HCT116 (cell line): ENCODE data around the gene STC2. TPM values are rescaled to one million over a fixed set of nuclear protein-coding genes. Genes with fewer than 3 reads are reported as not detected.

Experiments used
- ATAC-seq: fragments of 200-7000 bp; cut with Tn5 transposase; 2 replicates; pipeline ENCODE4 v1.9.1; 2020; ENCODE audit warnings: mild to moderate bottlenecking, moderate library complexity
- BruUV-seq: library from RNA; stranded (reverse); fragments of 400-500 nt; replicated peaks from 2 replicates; lab custom pipeline; 2021; lab: Mats Ljungman, UMichigan
- CTCF ChIA-PET: fragments of 300-600 bp; sonication (Branson Sonifier 250); formaldehyde crosslinking; loops from one replicate; lab custom pipeline; 2021; ENCODE audit warnings: antibody characterized with exemption; lab: Charles Lee
- POLR2A ChIA-PET: fragments of 300-600, 350-600 bp; sonication (Branson Sonifier 250); formaldehyde crosslinking; loops from one replicate; lab custom pipeline; 2021; ENCODE audit warnings: antibody characterized with exemption; lab: Charles Lee
- RAD21 ChIA-PET, 2 experiments: fragments of 300-600 bp; sonication (Branson Sonifier 250); formaldehyde crosslinking; loops; one replicate each; lab custom pipeline; 2023; ENCODE audit warnings: low total read pairs in 2 of 2; ENCODE audit not compliant: uncharacterized antibody in 2 of 2, unreplicated experiment in 2 of 2, low non-redundant PET in 1 of 2; lab: Charles Lee
- DNase-seq: peaks from one replicate; pipeline ENCODE4 v3.0.0-alpha.2; 2010; ENCODE audit warnings: low read depth, low spot score
- H2AFZ ChIP-seq: fragments of 200-600 bp; shearing (Covaris generic), sonication (generic); 2 replicates; pipeline ENCODE4 v1.6.1; 2017; ENCODE audit warnings: low read depth, mixed run types, mixed read lengths, antibody characterized with exemption, low read length; ENCODE audit not compliant: poor library complexity, severe bottlenecking
- H3K27ac ChIP-seq: 2 replicates; pipeline ENCODE4 v1.5.1; 2012; ENCODE audit warnings: low read depth, low read length
- H3K27me3 ChIP-seq: fragments of 200-600 bp; sonication (generic); 2 replicates; pipeline ENCODE4 v1.6.1; 2016; ENCODE audit warnings: mixed run types, low read length, mixed read lengths; ENCODE audit not compliant: insufficient read depth
- H3K36me3 ChIP-seq, 2 experiments: fragments of 200-500 bp in 1 of 2; fragments of 200-600 bp in 1 of 2; sonication (Bioruptor generic) in 1 of 2; sonication (generic) in 1 of 2; 2 replicates each; pipeline versions ENCODE4 v1.5.1 to v1.6.1; 2014 to 2016; ENCODE audit warnings: low read length in 2 of 2, inconsistent platforms in 1 of 2, mixed read lengths in 1 of 2, mixed run types in 1 of 2; ENCODE audit not compliant: insufficient read depth in 2 of 2, control insufficient read depth in 1 of 2
- H3K4me1 ChIP-seq, 2 experiments: fragments of 200-600 bp in 1 of 2; sonication (generic) in 1 of 2; 2 replicates each; pipeline versions ENCODE4 v1.5.1 to v1.6.1; 2012 to 2017; ENCODE audit warnings: low read length in 2 of 2, inconsistent platforms in 1 of 2, mild to moderate bottlenecking in 1 of 2, mixed read lengths in 1 of 2, mixed run types in 1 of 2, moderate library complexity in 1 of 2; ENCODE audit not compliant: insufficient read depth in 2 of 2, control insufficient read depth in 1 of 2
- H3K4me2 ChIP-seq: fragments of 200-600 bp; sonication (generic); 2 replicates; pipeline ENCODE4 v1.6.1; 2017; ENCODE audit warnings: mixed run types, low read length, mixed read lengths
- H3K4me3 ChIP-seq, 2 experiments: fragments of 200-600 bp in 1 of 2; sonication (generic) in 1 of 2; replicated peaks in 1 of 2; 2 replicates each; pipeline ENCODE4 v1.5.1; 2011 to 2016; ENCODE audit warnings: low read length in 2 of 2, control low read depth in 1 of 2, low read depth in 1 of 2, mild to moderate bottlenecking in 1 of 2, mixed read lengths in 1 of 2, mixed run types in 1 of 2
- H3K79me2 ChIP-seq: fragments of 200-600 bp; sonication (generic); 2 replicates; pipeline ENCODE4 v1.6.1; 2017; ENCODE audit warnings: mild to moderate bottlenecking, mixed run types, low read length, moderate library complexity, mixed read lengths; ENCODE audit not compliant: insufficient read depth
- H3K9ac ChIP-seq: fragments of 200-600 bp; sonication (generic); 2 replicates; pipeline ENCODE4 v1.6.1; 2016; ENCODE audit warnings: low read length, mixed read lengths
- H3K9me2 ChIP-seq: fragments of 200-600 bp; sonication (generic), shearing (Covaris generic); 2 replicates; pipeline ENCODE4 v1.6.1; 2017; ENCODE audit warnings: mixed run types, mild to moderate bottlenecking, moderate library complexity; ENCODE audit not compliant: insufficient read depth
- H3K9me3 ChIP-seq, 2 experiments: fragments of 200-500 bp in 1 of 2; fragments of 200-600 bp in 1 of 2; sonication (Bioruptor generic) in 1 of 2; sonication (generic) in 1 of 2; 2 replicates each; pipeline ENCODE4 v1.6.1; 2014 to 2017; ENCODE audit warnings: low read length in 2 of 2, mixed read lengths in 2 of 2, inconsistent platforms in 1 of 2, low read depth in 1 of 2, mild to moderate bottlenecking in 1 of 2, mixed run types in 1 of 2, moderate library complexity in 1 of 2; ENCODE audit not compliant: control insufficient read depth in 1 of 2, insufficient read depth in 1 of 2
- H4K20me1 ChIP-seq: fragments of 200-600 bp; sonication (generic), shearing (Covaris generic); 2 replicates; pipeline ENCODE4 v1.6.1; 2017; ENCODE audit warnings: mixed run types, mild to moderate bottlenecking, moderate library complexity; ENCODE audit not compliant: insufficient read depth
- ATF3 ChIP-seq: IDR thresholded peaks from 2 replicates; pipeline ENCODE4 v1.6.1; 2012
- CBX3 ChIP-seq: IDR thresholded peaks from 2 replicates; pipeline ENCODE4 v1.6.1; 2012; ENCODE audit warnings: low read depth
- EZH2 ChIP-seq: fragments of 200-600 bp; sonication (generic); IDR thresholded peaks from 2 replicates; pipeline ENCODE4 v1.6.1; 2017; ENCODE audit warnings: antibody characterized with exemption, mixed run types
- JUND ChIP-seq: IDR thresholded peaks from 2 replicates; pipeline ENCODE4 v1.6.1; 2012
- MAX ChIP-seq: IDR thresholded peaks from 2 replicates; pipeline ENCODE4 v1.6.1; 2012
- POLR2AphosphoS5 ChIP-seq: IDR thresholded peaks from 2 replicates; pipeline ENCODE4 v1.6.1; 2011; ENCODE audit warnings: mild to moderate bottlenecking, low read depth, low read length, moderate library complexity
- REST ChIP-seq: IDR thresholded peaks from 2 replicates; pipeline ENCODE4 v1.6.1; 2012; ENCODE audit warnings: low read depth
- SRF ChIP-seq: IDR thresholded peaks from 2 replicates; pipeline ENCODE4 v1.6.1; 2012; ENCODE audit warnings: low read depth
- ZNF274 ChIP-seq: fragments of 200-500 bp; sonication (Bioruptor generic); IDR thresholded peaks from 2 replicates; pipeline ENCODE4 v1.6.1; 2014; ENCODE audit warnings: mild to moderate bottlenecking, low read depth, low read length, inconsistent platforms
- intact Hi-C: fragments of 100-400 bp; cut with micrococcal nuclease; formaldehyde crosslinking; loops from 2 replicates; pipeline ENCODE4 v1.10.0; 2022
- total RNA-seq: library from RNA; stranded (reverse); gene quantifications from one replicate; pipeline ENCODE4 v1.2.1, GENCODE V29; 2021; ENCODE audit not compliant: unreplicated experiment

The STC2 gene
- total RNA-seq, 1 experiment from 2014 or later: 97.3 TPM

- Histone ChIP-seq H3K79me2 (no peaks in the 10 kb centered on the region), H3K4me2 (no peak overlapping the region), H3K36me3 (no peaks in the 10 kb centered on the region), H3K4me1 (peaks cover 5 to 7% of the 10 kb centered on the region in 2 experiments), H3K4me3 (no peak overlapping the region), H3K27me3 (no peaks in the 10 kb centered on the region), H2AFZ (no peak overlapping the region), H3K9me3 (no peaks in the 10 kb centered on the region), H4K20me1 (no peaks in the 10 kb centered on the region), H3K9me2 (no peaks in the 10 kb centered on the region), H3K27ac (no peak overlapping the region), H3K9ac (no peak overlapping the region)
- ATAC-seq: no peak
- RAD21 ChIA-PET: no interaction called here
- CTCF ChIA-PET: no interaction called here
- POLR2A ChIA-PET: interaction anchor here (0.7 kb wide), 1 partner anchor 50 kb away, joined by 3 read pairs; the partner anchor contains the start of gene STC2
- no TSS peak for BruUV-seq
- no peak for TF ChIP-seq EZH2
- no peak for TF ChIP-seq REST
- no peak for TF ChIP-seq MAX
- no peak for TF ChIP-seq POLR2AphosphoS5
- TF ChIP-seq ZNF274: no peak
- TF ChIP-seq ATF3: no peak
- no peak for TF ChIP-seq JUND
- TF ChIP-seq CBX3: no peak
- no peak for TF ChIP-seq SRF
- DNase-seq: no peak
- intact Hi-C loops: no loop called here
Measured at GRCh38 chr5:173278641-173279040, 49.6 kb downstream of the STC2 start.
